ENCODE measurements around the gene E2F4.

DNA sequence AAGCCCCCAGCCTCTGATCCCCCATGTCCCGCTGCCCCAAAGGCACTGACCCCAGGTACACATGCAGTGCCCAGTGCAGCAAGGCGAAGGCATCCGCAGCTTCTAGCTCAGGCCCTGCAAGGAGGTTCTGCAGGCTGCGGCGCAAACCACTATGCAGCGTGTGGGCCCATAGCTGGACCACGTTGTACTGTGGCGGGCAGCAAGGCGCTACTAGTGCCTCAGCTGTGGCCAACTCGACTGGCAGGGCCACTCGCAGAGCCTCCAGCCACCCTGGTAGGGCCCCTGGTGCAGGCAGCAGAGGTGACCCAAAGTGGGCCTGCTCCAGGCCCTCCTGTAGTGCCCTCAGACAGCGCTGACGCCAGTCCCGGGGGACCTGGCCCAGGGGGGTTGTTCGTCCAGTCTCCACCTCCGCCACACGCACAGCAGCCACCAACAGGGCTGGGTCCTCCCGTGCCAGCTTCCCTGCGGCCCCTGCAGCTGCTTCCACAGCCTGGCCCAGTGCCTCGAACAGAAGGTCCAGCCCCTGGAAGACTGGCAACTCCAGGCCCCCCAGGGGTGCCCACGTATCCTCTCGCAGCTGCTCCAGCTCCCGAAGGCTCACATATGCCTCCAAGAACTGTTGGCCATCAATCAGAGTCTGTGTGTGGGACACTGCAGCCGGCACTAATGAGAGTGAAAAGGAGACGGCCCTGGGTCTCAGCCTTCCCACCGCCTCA lies 4.6 kb upstream of the E2F4 start:
- TF ChIP-seq, protein P1, sequence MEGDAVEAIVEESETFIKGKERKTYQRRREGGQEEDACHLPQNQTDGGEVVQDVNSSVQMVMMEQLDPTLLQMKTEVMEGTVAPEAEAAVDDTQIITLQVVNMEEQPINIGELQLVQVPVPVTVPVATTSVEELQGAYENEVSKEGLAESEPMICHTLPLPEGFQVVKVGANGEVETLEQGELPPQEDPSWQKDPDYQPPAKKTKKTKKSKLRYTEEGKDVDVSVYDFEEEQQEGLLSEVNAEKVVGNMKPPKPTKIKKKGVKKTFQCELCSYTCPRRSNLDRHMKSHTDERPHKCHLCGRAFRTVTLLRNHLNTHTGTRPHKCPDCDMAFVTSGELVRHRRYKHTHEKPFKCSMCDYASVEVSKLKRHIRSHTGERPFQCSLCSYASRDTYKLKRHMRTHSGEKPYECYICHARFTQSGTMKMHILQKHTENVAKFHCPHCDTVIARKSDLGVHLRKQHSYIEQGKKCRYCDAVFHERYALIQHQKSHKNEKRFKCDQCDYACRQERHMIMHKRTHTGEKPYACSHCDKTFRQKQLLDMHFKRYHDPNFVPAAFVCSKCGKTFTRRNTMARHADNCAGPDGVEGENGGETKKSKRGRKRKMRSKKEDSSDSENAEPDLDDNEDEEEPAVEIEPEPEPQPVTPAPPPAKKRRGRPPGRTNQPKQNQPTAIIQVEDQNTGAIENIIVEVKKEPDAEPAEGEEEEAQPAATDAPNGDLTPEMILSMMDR (IDR thresholded peaks at IDR 0.05), result no peak
- TF ChIP-seq POLR2AphosphoS5 (IDR thresholded peaks at IDR 0.05; ENCODE audit: low read depth, low read length), result no peak
- TF ChIP-seq SIN3A (IDR thresholded peaks at IDR 0.05; ENCODE audit: borderline replicate concordance, insufficient read depth, low read depth, low read length), result no peak

Data from Panc1 (cell line).